Upper lobe of right lung (tissue), 1 donor: ENCODE measurements around the gene ATG13. TPM values are rescaled to one million over a fixed set of nuclear protein-coding genes. Genes with fewer than 3 reads are reported as not detected.
A peak's percentile ranks its signal among the peaks of the same experiment; 100 is the strongest.

ENCODE experiments used
- ATAC-seq: fragments of 200-7000 bp; cut with Tn5 transposase; one replicate; pipeline ENCODE4 v1.9.1; 2020; ENCODE audit warnings: mild to moderate bottlenecking, moderate library complexity
- DNase-seq: peaks from one replicate; pipeline ENCODE4 v3.0.0-alpha.2; 2020
- H3K27ac ChIP-seq: fragments of 200-600 bp; one replicate; pipeline ENCODE4 v1.8.0; 2022
- H3K27me3 ChIP-seq: fragments of 200-600 bp; one replicate; pipeline ENCODE4 v1.8.0; 2022; ENCODE audit warnings: mild to moderate bottlenecking
- H3K36me3 ChIP-seq: fragments of 200-600 bp; one replicate; pipeline ENCODE4 v1.8.0; 2022
- H3K4me1 ChIP-seq: fragments of 200-600 bp; one replicate; pipeline ENCODE4 v1.8.0; 2022
- H3K4me3 ChIP-seq: fragments of 200-600 bp; one replicate; pipeline ENCODE4 v1.8.0; 2022; ENCODE audit warnings: mild to moderate bottlenecking
- H3K9me3 ChIP-seq: fragments of 200-600 bp; one replicate; pipeline ENCODE4 v1.8.0; 2022
- CTCF ChIP-seq: fragments of 200-600 bp; IDR thresholded peaks from one replicate; pipeline ENCODE4 v1.8.0; 2022; ENCODE audit warnings: antibody characterized with exemption
- intact Hi-C: fragments of 100-400 bp; cut with DNase I; formaldehyde crosslinking; loops from one replicate; pipeline ENCODE4 v1.11.0; 2022
- total RNA-seq: library from RNA; stranded (reverse); fragmentation: NEBNext Ultra II Directional; extraction: Animal tissue kit (Norgen Biotek cat#: 25700); gene quantifications from one replicate; pipeline ENCODE4 v1.2.1, GENCODE V29; 2021
- donor health status: DM: no; HTN: yes; CAD: no; lungs with severe emphysema.

The ATG13 gene
- total RNA-seq, 1 donor from 2014 or later: 61.1 TPM

DNA sequence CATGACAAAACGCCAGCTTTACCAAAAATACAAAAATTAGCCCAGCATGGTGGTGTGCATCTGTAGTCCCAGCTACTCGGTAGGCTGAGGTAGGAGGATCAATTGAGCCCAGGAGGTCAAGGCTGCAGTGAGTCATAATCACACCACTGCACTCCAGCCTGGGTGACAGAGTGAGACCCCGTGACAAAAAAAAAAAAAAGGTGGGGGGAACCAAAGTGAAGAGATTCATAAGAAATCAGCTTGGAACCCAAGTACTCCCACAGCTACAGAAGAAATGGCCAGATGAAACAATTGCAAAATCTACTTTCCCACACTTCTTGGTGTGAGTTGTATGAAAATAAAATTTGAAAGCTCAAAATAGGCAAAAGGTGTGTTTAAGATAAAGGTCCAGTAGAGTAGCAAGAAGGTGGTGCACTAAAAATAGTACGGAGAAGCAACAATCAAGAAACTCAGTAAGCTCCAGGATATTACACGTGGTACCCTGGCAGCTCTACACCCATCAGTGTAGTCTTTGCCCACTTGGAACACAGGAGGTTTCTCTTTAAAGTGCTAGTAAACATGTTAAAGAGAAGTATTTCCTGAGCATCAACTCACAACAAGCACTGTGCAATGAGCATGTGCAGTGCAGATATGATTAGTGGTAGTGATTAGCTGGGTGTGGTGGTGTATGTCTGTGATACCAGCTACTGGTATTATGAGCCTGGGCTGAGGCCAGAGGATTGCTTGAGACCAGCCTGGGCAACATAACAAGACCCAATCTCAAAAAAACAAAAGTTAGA is 5.6 kb upstream of the ATG13 start:
- ATAC-seq (no peak), DNase-seq (no peak)
- TF ChIP-seq CTCF: no peak
- H3K27ac ChIP-seq: no peak overlapping the region
- H3K9me3 ChIP-seq: no peaks in the 10 kb centered on the region
- no peaks in the 10 kb centered on the region for H3K27me3 ChIP-seq
- no peaks in the 10 kb centered on the region for H3K36me3 ChIP-seq
- intact Hi-C loops: no loop called here
- H3K4me1 ChIP-seq: peaks cover 10% of the 10 kb centered on the region
- H3K4me3 ChIP-seq: no peak overlapping the region

DNA sequence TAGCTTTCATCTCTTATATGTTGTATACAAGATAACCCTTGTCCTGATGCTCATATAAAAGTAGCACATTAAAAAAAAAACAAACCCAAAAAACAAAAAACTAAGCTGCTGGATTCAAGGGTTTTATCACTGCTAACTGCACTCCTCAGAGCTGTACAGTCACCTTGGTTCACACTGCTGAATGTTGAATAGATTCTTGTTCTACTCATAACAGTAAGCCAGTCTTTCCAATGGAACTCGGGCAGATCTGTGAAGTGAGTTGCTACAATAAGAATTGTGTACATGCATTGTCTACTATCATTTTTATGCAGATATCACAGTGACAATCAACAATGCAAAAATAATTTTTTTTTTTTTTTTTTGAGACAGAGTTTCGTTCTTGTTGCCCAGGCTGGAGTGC is 5.0 kb upstream of the ATG13 start:
- Histone ChIP-seq H3K27me3 (no peaks in the 10 kb centered on the region), H3K4me1 (peaks cover 10% of the 10 kb centered on the region), H3K9me3 (no peaks in the 10 kb centered on the region), H3K4me3 (no peak overlapping the region), H3K36me3 (no peaks in the 10 kb centered on the region), H3K27ac (no peak overlapping the region)
- DNase-seq (no peak), ATAC-seq (no peak)
- intact Hi-C loops: no loop called here
- TF ChIP-seq CTCF: no peak

- no peak overlapping the region for H3K4me3 ChIP-seq
- DNase-seq (no peak), ATAC-seq (no peak)
- H3K4me1 ChIP-seq: peaks cover 29% of the 10 kb centered on the region
- H3K27ac ChIP-seq: no peak overlapping the region
- no peaks in the 10 kb centered on the region for H3K36me3 ChIP-seq
- no peaks in the 10 kb centered on the region for H3K9me3 ChIP-seq
- TF ChIP-seq CTCF: no peak
- intact Hi-C loops: no loop called here
- no peaks in the 10 kb centered on the region for H3K27me3 ChIP-seq
Observed at GRCh38 chr11:46615756-46616155, 1.6 kb upstream of the ATG13 start.

GRCh38 chr11:46616551-46617133 is 711 bp upstream of the ATG13 start:
- ATAC-seq (peak; percentile 2), DNase-seq (no peak)
- Histone ChIP-seq H3K27me3 (no peaks in the 10 kb centered on the region), H3K27ac (peak overlapping the region; percentile 95), H3K4me3 (peak overlapping the region; percentile 80), H3K4me1 (peaks cover 29% of the 10 kb centered on the region), H3K36me3 (peaks cover 8% of the 10 kb centered on the region), H3K9me3 (no peaks in the 10 kb centered on the region)
- no peak for TF ChIP-seq CTCF
- intact Hi-C loops: no loop called here

DNA sequence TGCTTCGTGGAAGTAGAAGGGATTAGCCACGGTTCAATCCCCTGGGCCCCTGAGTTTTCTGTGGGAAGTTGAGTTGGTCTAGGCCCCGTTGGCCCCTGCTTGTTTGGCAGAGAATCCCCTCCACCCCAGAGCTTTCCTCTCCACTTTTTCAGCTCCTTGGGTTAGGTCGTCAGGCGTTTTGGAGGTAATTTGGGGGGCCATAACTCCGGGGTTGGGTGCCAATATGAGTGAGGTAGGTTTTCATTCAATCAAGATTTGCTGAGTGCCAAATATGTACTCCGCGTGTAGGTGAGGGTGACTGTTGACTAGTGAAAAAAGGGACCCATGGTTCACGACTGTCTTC is 590 bp downstream of the ATG13 start:
- Histone ChIP-seq H3K4me1 (peaks cover 29% of the 10 kb centered on the region), H3K9me3 (no peaks in the 10 kb centered on the region), H3K36me3 (peaks cover 15% of the 10 kb centered on the region), H3K27me3 (no peaks in the 10 kb centered on the region), H3K27ac (peak overlapping the region; percentile 95), H3K4me3 (peak overlapping the region; percentile 80)
- DNase-seq (no peak), ATAC-seq (no peak)
- no peak for TF ChIP-seq CTCF
- intact Hi-C loops: no loop called here
